ENCODE results near the gene OR4D1.

- no peak for TF ChIP-seq SUZ12 (IDR thresholded peaks at IDR 0.05; ENCODE audit: extremely low read depth, insufficient read depth, insufficient read length)
- no peak for TF ChIP-seq YY1 (IDR thresholded peaks at IDR 0.05; ENCODE audit: insufficient read depth, insufficient read length)
These were observed 10.0 kb downstream of the OR4D1 start for GRCh38 chr17:58158181-58158580.
